A549 (cell line): Measurements from ENCODE around the gene YWHAB. TPM values are rescaled to one million over a fixed set of nuclear protein-coding genes. Genes with fewer than 3 reads are reported as not detected.

Experiments
- ATAC-seq, 2 experiments: fragments of 200-7000 bp in 1 of 2; fragments of >200 bp in 1 of 2; cut with Nextera tagmentation in 1 of 2; cut with Tn5 transposase in 1 of 2; 3 replicates each; pipeline versions ENCODE4 v1.8.0 to v1.9.1; 2018 to 2020; ENCODE audit warnings: mild to moderate bottlenecking in 1 of 2, moderate library complexity in 1 of 2
- CTCF ChIA-PET: fragments of 300-600 bp; sonication (Branson Sonifier 250); formaldehyde crosslinking; extraction: SDS; loops from one replicate; lab custom pipeline; 2021; ENCODE audit warnings: antibody characterized with exemption, inconsistent platforms; lab: Yijun Ruan, JAX
- POLR2A ChIA-PET: fragments of 350-600 bp; formaldehyde crosslinking; extraction: SDS; loops from one replicate; lab custom pipeline; 2021; ENCODE audit warnings: antibody characterized with exemption, inconsistent platforms; lab: Yijun Ruan, JAX
- DNase-seq, 2 experiments: peaks; one replicate each; pipeline versions ENCODE4 v3.0.0 to v3.0.0-alpha.2; 2011 to 2016; ENCODE audit warnings: low read depth in 1 of 2, low spot score in 1 of 2
- FAIRE-seq: peaks from 2 replicates; lab custom pipeline; 2011; peaks lifted over from hg19 to GRCh38; lab: Jason Lieb, UNC
- H3K27ac ChIP-seq, 2 experiments: fragments of >200 bp; sonication (Bioruptor Twin); formaldehyde crosslinking; 3 replicates each; pipeline ENCODE4 v1.5.1; 2016 to 2017
- H3K4me1 ChIP-seq: fragments of >200 bp; sonication (Bioruptor Twin); formaldehyde crosslinking; 3 replicates; pipeline ENCODE4 v1.6.1; 2016
- H3K4me2 ChIP-seq: fragments of >200 bp; sonication (Bioruptor Twin); formaldehyde crosslinking; 3 replicates; pipeline ENCODE4 v1.6.1; 2016
- H3K4me3 ChIP-seq: fragments of >200 bp; sonication (Bioruptor Twin); formaldehyde crosslinking; 3 replicates; pipeline ENCODE4 v1.5.1; 2016
- H3K9me3 ChIP-seq: fragments of >200 bp; sonication (Bioruptor Twin); formaldehyde crosslinking; 3 replicates; pipeline ENCODE4 v1.6.1; 2016
- CHD4 ChIP-seq: fragments of 200-600 bp; sonication (generic); IDR thresholded peaks from 2 replicates; pipeline ENCODE4 v1.6.1; 2016; ENCODE audit warnings: antibody characterized with exemption, mild to moderate bottlenecking, borderline replicate concordance
- EHF ChIP-seq: fragments of 250-450 bp; sonication (Bioruptor Pico); IDR thresholded peaks from 2 replicates; pipeline ENCODE4 v1.5.0; 2020; ENCODE audit warnings: mild to moderate bottlenecking
- FOSL2 ChIP-seq, 2 experiments: fragments of 450-650 bp in 1 of 2; fragments of >200 bp in 1 of 2; sonication (Bioruptor Twin) in 1 of 2; formaldehyde crosslinking; IDR thresholded peaks; 2 replicates each; pipeline versions ENCODE4 v1.5.0 to v1.6.1; 2016 to 2020; ENCODE audit warnings: mild to moderate bottlenecking in 1 of 2, moderate library complexity in 1 of 2
- HOXA7 ChIP-seq: fragments of 250-450 bp; sonication (Bioruptor Pico); IDR thresholded peaks from 2 replicates; pipeline ENCODE4 v1.5.0; 2020; ENCODE audit warnings: mild to moderate bottlenecking, moderate library complexity
- JUN ChIP-seq, 2 experiments: fragments of >200 bp; sonication (Bioruptor Twin); formaldehyde crosslinking; IDR thresholded peaks; 2 replicates in 1 of 2; 3 replicates in 1 of 2; pipeline ENCODE4 v1.6.1; 2016 to 2017
- KDM5A ChIP-seq: fragments of 200-600 bp; sonication (generic); IDR thresholded peaks from 2 replicates; pipeline ENCODE4 v1.6.1; 2016; ENCODE audit warnings: antibody characterized with exemption, mild to moderate bottlenecking
- MAZ ChIP-seq: fragments of 150-350 bp; IDR thresholded peaks from 2 replicates; pipeline ENCODE4 v1.6.1; 2014; ENCODE audit warnings: antibody characterized with exemption, low read depth, low read length, borderline replicate concordance
- NPAS2 ChIP-seq: fragments of 250-450 bp; sonication (Bioruptor Pico); IDR thresholded peaks from 2 replicates; pipeline ENCODE4 v1.8.0; 2022; ENCODE audit warnings: mild to moderate bottlenecking, moderate library complexity, borderline replicate concordance
- NR3C1 ChIP-seq: fragments of >200 bp; sonication (Bioruptor Twin); formaldehyde crosslinking; IDR thresholded peaks from 3 replicates; pipeline ENCODE4 v1.6.1; 2017
- PHF8 ChIP-seq: fragments of 200-600 bp; sonication (generic); IDR thresholded peaks from 2 replicates; pipeline ENCODE4 v1.6.1; 2016; ENCODE audit warnings: low read depth, mild to moderate bottlenecking, antibody characterized with exemption, moderate library complexity, borderline replicate concordance
- SMC3 ChIP-seq: fragments of >200 bp; sonication (Bioruptor Twin); formaldehyde crosslinking; IDR thresholded peaks from 3 replicates; pipeline ENCODE4 v1.6.1; 2018; ENCODE audit warnings: inconsistent platforms
- SREBF2 ChIP-seq: fragments of 450-650 bp; IDR thresholded peaks from 2 replicates; pipeline ENCODE4 v1.6.1; 2014; ENCODE audit warnings: mild to moderate bottlenecking, moderate library complexity
- TFCP2L1 ChIP-seq: fragments of 250-450 bp; sonication (Bioruptor Pico); IDR thresholded peaks from 2 replicates; pipeline ENCODE4 v1.5.0; 2021; ENCODE audit warnings: mild to moderate bottlenecking
- ZC3H11A ChIP-seq: fragments of 450-650 bp; IDR thresholded peaks from 2 replicates; pipeline ENCODE4 v1.6.1; 2014; ENCODE audit warnings: antibody characterized with exemption, mild to moderate bottlenecking
- ZFP36 ChIP-seq: fragments of 450-650 bp; IDR thresholded peaks from 2 replicates; pipeline ENCODE4 v1.6.1; 2014; ENCODE audit warnings: borderline replicate concordance; ENCODE audit not compliant: partially characterized antibody
- ZNF302 ChIP-seq: fragments of 250-450 bp; sonication (Bioruptor Pico); IDR thresholded peaks from 2 replicates; pipeline ENCODE4 v1.9.0; 2021; ENCODE audit warnings: inconsistent platforms, mild to moderate bottlenecking, moderate library complexity
- ZSCAN20 ChIP-seq: fragments of 250-450 bp; sonication (Bioruptor Pico); IDR thresholded peaks from 2 replicates; pipeline ENCODE4 v1.8.0; 2022; ENCODE audit warnings: mild to moderate bottlenecking, moderate library complexity
- WGBS: methylation state at CpG from one replicate; pipeline ENCODE4 v1.1.6; 2017; ENCODE audit errors: missing lambda C conversion rate; 5-methylcytosine and 5-hydroxymethylcytosine counted together
- polyA plus RNA-seq, 4 experiments: library from polyadenylated mRNA; depleted of rRNA in 3 of 4; stranded (reverse); fragments of >200 nt; fragmentation: RNase III in 1 of 4; extraction: RNeasy Plus Mini Kit Qiagen cat#74134 plus additional on column Dnase treatment in 1 of 4; gene quantifications; 2 replicates in 3 of 4; 3 replicates in 1 of 4; pipeline ENCODE4 v1.2.3, GENCODE V29; 2011 to 2017
- TF ChIP-seq, protein P1 (sequence below): fragments of 150-350 bp; IDR thresholded peaks from 2 replicates; pipeline ENCODE4 v1.6.1; 2014; ENCODE audit warnings: low read depth, mild to moderate bottlenecking, low read length
- TF ChIP-seq, protein P2 (sequence below): IDR thresholded peaks from 2 replicates; pipeline ENCODE4 v1.6.1; 2012
- TF ChIP-seq, protein P3 (sequence below): fragments of 250-450 bp; sonication (Bioruptor Pico); IDR thresholded peaks from 2 replicates; pipeline ENCODE4 v1.5.0; 2020; ENCODE audit warnings: low read depth, mild to moderate bottlenecking, moderate library complexity
- TF ChIP-seq, protein P4 (sequence below): fragments of 250-450 bp; sonication (Bioruptor Pico); IDR thresholded peaks from 2 replicates; pipeline ENCODE4 v1.5.0; 2021; ENCODE audit warnings: mild to moderate bottlenecking, moderate library complexity, borderline replicate concordance
- TF ChIP-seq, protein P5 (sequence below): fragments of >200 bp; sonication (Bioruptor Twin); formaldehyde crosslinking; IDR thresholded peaks from 2 replicates; pipeline ENCODE4 v1.6.1; 2016
- TF ChIP-seq, protein P6 (sequence below): IDR thresholded peaks from 2 replicates; pipeline ENCODE4 v1.6.1; 2012
- TF ChIP-seq, protein P7 (sequence below): fragments of 450-650 bp; IDR thresholded peaks from 2 replicates; pipeline ENCODE4 v1.6.1; 2014; ENCODE audit warnings: antibody characterized with exemption

Gene YWHAB
- polyA plus RNA-seq, 2 of the 4 experiments (the other 2 are of a cell fraction): 163 to 205 TPM

DNA sequence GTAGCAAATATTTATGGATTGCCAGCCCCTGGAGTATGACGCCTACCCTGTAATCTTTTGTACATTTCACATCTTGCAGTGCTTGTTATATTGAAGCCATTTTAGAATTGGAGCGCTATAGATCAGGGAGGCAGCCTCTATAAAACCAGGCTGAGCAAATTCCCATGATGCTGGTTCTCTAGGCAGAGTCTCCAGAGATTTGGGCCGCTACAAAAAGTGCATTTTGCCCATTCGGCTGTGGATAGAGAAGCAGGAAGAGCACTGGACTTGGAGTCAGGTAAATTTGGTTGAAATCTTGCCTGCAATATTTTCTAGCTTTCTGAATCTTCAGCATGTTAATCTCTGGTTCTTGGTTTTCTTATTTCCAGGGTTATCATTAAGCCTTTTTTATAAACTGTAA, 2.0 kb downstream of the YWHAB start:
- TF ChIP-seq MAZ: no peak
- TF ChIP-seq, protein P1, sequence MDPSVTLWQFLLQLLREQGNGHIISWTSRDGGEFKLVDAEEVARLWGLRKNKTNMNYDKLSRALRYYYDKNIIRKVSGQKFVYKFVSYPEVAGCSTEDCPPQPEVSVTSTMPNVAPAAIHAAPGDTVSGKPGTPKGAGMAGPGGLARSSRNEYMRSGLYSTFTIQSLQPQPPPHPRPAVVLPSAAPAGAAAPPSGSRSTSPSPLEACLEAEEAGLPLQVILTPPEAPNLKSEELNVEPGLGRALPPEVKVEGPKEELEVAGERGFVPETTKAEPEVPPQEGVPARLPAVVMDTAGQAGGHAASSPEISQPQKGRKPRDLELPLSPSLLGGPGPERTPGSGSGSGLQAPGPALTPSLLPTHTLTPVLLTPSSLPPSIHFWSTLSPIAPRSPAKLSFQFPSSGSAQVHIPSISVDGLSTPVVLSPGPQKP: no peak
- TF ChIP-seq ZC3H11A: no peak
- no peak for TF ChIP-seq ZNF302 (CRISPR knock-in tag)
- TF ChIP-seq, protein P2, sequence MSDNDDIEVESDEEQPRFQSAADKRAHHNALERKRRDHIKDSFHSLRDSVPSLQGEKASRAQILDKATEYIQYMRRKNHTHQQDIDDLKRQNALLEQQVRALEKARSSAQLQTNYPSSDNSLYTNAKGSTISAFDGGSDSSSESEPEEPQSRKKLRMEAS: no peak
- TF ChIP-seq NPAS2 (CRISPR knock-in tag): no peak
- TF ChIP-seq, protein P3, sequence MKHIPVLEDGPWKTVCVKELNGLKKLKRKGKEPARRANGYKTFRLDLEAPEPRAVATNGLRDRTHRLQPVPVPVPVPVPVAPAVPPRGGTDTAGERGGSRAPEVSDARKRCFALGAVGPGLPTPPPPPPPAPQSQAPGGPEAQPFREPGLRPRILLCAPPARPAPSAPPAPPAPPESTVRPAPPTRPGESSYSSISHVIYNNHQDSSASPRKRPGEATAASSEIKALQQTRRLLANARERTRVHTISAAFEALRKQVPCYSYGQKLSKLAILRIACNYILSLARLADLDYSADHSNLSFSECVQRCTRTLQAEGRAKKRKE (CRISPR knock-in tag): no peak
- TF ChIP-seq EHF (CRISPR knock-in tag): no peak
- Histone ChIP-seq H3K4me3 (peak overlapping the region; percentile 92), H3K9me3 (no peaks in the 10 kb centered on the region), H3K27ac (no peak overlapping the region), H3K4me1 (peaks cover 30% of the 10 kb centered on the region), H3K4me2 (peak overlapping the region; percentile 91)
- ChIA-PET POLR2A (no interaction called here), CTCF (interaction anchor here (0.7 to 0.9 kb wide), 2 partner anchors 13 to 139 kb away, joined by 3 read pairs; no protein-coding TSS in a partner anchor)
- DNase-seq (no peak), ATAC-seq (no peak), FAIRE-seq (no peak)
- WGBS: 84% methylated on average over 4 of the region's 4 CpGs

DNA sequence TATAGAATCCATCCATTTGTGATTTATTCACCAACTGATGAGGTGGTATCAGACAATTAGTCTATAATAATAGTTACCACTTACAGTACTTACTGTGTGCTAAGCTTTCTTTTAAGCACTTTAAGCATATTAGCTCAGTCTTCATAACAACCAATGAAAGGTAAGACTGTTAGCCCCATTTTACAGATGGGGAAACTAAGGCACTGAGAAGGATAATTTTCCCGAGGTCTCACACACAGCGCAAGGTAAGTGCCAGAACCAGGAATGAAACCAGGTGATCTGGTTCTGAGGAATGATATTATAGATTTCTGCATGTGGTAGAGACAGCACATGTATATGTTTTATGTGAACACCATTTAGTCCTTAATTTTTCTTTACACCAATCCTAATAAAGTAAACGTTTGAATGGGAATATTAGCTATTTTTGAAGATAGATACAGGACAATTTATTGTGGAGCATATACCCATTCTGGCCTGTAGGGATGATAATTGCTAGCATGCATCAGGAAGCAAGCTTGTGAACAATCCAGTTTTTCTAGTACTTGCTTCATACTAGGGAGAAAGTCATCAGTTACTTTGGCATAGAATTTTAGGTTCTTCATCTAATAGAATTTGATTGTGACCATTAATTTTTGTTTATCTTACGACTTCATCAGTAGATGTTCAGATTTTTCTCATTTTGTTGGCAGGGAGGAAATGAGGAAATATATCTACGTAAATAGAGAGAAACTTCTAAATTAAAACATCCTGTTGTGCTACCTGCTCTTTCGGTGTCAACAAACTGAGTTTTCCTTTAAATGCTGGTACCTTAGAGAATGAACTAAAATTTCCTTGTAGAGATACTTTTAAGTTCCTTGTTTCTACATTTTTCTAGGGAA, 3.0 kb downstream of the YWHAB start:
- WGBS: 75% methylated on average over 6 of the region's 6 CpGs
- no peak overlapping the region for H3K27ac ChIP-seq
- H3K4me1 ChIP-seq: peaks cover 30% of the 10 kb centered on the region
- no peaks in the 10 kb centered on the region for H3K9me3 ChIP-seq
- H3K4me3 ChIP-seq: no peak overlapping the region; the same call in 2 of the 3 replicates
- no peak for TF ChIP-seq CHD4
- no peak for TF ChIP-seq TFCP2L1 (CRISPR knock-in tag)
- no peak for TF ChIP-seq ZC3H11A
- TF ChIP-seq, protein P4, sequence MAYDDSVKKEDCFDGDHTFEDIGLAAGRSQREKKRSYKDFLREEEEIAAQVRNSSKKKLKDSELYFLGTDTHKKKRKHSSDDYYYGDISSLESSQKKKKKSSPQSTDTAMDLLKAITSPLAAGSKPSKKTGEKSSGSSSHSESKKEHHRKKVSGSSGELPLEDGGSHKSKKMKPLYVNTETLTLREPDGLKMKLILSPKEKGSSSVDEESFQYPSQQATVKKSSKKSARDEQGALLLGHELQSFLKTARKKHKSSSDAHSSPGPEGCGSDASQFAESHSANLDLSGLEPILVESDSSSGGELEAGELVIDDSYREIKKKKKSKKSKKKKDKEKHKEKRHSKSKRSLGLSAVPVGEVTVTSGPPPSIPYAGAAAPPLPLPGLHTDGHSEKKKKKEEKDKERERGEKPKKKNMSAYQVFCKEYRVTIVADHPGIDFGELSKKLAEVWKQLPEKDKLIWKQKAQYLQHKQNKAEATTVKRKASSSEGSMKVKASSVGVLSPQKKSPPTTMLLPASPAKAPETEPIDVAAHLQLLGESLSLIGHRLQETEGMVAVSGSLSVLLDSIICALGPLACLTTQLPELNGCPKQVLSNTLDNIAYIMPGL (CRISPR knock-in tag): no peak
- TF ChIP-seq, protein P5, sequence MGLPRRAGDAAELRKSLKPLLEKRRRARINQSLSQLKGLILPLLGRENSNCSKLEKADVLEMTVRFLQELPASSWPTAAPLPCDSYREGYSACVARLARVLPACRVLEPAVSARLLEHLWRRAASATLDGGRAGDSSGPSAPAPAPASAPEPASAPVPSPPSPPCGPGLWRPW: no peak
- TF ChIP-seq FOSL2 (IDR thresholded peaks at IDR 0.05): no peak
- no peak for TF ChIP-seq FOSL2 (CRISPR knock-in tag; IDR thresholded peaks at IDR 0.05)
- no peak for TF ChIP-seq SMC3
- TF ChIP-seq, protein P3 (CRISPR knock-in tag): no peak
- no peak for TF ChIP-seq HOXA7 (CRISPR knock-in tag)
- TF ChIP-seq, protein P6, sequence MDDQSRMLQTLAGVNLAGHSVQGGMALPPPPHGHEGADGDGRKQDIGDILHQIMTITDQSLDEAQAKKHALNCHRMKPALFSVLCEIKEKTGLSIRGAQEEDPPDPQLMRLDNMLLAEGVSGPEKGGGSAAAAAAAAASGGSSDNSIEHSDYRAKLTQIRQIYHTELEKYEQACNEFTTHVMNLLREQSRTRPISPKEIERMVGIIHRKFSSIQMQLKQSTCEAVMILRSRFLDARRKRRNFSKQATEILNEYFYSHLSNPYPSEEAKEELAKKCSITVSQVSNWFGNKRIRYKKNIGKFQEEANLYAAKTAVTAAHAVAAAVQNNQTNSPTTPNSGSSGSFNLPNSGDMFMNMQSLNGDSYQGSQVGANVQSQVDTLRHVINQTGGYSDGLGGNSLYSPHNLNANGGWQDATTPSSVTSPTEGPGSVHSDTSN: no peak
- TF ChIP-seq PHF8: no peak
- TF ChIP-seq, protein P7, sequence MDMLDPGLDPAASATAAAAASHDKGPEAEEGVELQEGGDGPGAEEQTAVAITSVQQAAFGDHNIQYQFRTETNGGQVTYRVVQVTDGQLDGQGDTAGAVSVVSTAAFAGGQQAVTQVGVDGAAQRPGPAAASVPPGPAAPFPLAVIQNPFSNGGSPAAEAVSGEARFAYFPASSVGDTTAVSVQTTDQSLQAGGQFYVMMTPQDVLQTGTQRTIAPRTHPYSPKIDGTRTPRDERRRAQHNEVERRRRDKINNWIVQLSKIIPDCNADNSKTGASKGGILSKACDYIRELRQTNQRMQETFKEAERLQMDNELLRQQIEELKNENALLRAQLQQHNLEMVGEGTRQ: no peak
- no peak for TF ChIP-seq ZSCAN20 (CRISPR knock-in tag)
- no peak for TF ChIP-seq ZFP36
- no peak for TF ChIP-seq KDM5A
- TF ChIP-seq SREBF2: no peak
- TF ChIP-seq NR3C1: no peak
- no peak for TF ChIP-seq JUN (IDR thresholded peaks at IDR 0.05)
- ChIA-PET POLR2A (interaction anchor here (1.4 kb wide), 1 partner anchor 21 kb away, joined by 3 read pairs; no protein-coding TSS in a partner anchor), CTCF (interaction anchor here (0.6 to 1.7 kb wide), 10 partner anchors 12 to 626 kb away, joined by 3 to 5 read pairs (median 3); no protein-coding TSS in a partner anchor)
- H3K4me2 ChIP-seq: peak overlapping the region; percentile 91; the same call in 2 of the 3 replicates
- FAIRE-seq (no peak), DNase-seq (peak; percentile 18 to 33), ATAC-seq (no peak)
